Measurements from ENCODE around the gene KIF5A.

The KIF5A gene

DNA sequence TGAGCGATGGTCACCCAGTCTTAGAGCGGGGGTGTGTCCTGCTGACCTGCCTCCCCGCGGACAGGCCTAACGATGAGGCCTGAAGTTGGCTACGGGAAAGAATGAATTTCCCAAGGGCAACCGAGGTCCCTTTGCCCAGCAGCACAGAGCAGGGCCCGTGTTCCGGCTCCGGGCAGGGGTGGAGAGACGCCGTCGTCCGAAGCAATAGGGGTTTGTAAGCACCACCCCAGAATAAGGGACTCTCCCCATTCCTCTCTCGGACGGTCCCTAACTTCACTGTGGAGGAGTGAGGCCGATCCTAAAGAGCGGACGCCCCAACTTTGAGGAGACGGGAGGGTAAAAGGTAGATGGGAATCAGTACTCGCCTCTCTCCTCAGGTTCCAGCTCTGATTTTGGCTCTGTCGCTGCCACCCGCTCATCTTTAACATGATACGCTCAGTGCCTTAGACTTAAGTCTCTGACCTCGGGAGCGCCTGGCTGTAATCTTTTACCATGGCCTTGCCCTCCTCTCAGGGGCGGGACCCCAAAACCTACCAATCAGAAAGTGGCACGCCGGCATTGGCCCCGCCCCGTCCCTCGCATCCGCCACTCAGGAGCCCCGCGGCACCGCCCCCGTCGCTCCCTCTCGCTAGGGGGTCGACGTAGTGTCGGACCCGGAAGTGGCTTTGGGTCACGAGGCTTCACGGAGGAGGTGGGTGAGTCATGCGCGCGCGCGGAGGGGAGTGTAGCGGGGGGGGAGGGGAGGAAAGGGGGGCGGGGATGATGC, 29.6 kb upstream of the KIF5A start, which contains the start of gene DDIT3:
DDIT3 (minus strand) TSS at position 462 of the 766 bp plus-strand sequence. CDS start 3,108 bp downstream, outside the sequence.
- DNase-seq, result peak; percentile 100

DNA sequence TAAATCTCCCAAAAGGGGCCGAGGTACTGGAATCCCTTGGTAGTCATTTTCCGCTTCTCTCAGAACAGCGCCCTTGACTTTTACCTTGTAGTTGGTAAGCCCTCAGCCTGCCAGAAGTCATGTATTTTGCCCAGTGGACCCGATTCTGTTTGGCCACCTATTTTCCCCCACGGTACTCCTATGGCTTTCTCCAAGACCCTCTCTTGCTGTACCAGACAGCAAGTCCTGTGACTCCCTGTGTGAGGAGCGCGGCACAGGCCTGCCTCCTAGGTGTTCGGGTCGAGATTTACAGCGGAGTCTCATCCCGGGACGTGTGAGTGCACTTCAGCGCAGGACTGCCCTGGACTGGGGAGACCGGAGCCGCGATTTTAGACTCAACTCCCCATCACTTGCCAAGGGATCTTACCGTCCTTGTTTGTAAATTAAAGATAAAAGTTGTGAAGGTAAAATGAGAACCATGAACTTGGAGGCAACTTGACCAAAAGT, 28.3 kb upstream of the KIF5A start:
- no peak for DNase-seq

GRCh38 chr12:57522011-57522886, 27.6 kb upstream of the KIF5A start, which contains the start of gene MBD6:
TSS of gene MBD6 (plus strand) at chr12:57522824. CDS start at chr12:57524304, 1,480 bp downstream.
- peak; percentile 92 for DNase-seq

DNA sequence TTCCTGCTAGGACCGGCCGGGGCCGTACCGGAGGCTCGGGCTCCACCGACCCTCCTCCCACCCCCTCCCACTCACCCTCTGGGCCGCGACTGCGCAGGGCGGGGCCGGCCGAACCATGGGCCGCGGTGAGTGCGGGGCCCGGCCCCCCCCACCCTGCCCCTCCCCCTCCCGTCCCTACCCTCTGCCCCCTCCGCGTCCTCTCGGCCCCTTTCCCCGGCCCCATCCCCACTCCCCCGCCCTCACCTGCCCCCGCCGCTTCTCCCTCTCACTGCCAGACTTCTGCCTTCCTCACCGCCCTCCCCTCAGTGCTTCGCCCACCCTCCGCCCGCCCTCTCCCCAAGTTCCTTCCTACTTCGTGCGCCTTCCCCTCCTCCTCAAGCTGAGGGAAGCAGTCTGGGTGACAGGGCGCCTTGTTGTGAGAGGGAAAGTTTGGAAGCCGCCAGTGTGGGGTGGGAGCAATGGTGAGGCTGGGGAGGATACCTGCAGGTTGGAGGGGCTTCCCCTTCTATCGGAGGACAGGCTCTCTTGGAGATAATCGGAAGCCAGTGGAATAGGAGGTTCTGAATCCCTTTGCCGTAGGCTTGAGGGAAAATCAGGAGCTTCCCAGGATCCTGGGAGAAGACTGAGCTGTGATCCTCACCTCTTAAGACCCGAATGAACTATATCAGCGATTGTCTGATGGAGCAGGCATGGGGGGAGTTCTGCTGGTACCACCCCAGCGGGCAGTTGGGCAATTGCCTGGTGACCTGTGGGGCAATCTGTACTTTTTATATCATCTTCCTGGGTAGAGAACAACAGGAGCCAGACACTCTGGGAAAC, 26.7 kb upstream of the KIF5A start:
- DNase-seq, result peak; percentile 43

DNA sequence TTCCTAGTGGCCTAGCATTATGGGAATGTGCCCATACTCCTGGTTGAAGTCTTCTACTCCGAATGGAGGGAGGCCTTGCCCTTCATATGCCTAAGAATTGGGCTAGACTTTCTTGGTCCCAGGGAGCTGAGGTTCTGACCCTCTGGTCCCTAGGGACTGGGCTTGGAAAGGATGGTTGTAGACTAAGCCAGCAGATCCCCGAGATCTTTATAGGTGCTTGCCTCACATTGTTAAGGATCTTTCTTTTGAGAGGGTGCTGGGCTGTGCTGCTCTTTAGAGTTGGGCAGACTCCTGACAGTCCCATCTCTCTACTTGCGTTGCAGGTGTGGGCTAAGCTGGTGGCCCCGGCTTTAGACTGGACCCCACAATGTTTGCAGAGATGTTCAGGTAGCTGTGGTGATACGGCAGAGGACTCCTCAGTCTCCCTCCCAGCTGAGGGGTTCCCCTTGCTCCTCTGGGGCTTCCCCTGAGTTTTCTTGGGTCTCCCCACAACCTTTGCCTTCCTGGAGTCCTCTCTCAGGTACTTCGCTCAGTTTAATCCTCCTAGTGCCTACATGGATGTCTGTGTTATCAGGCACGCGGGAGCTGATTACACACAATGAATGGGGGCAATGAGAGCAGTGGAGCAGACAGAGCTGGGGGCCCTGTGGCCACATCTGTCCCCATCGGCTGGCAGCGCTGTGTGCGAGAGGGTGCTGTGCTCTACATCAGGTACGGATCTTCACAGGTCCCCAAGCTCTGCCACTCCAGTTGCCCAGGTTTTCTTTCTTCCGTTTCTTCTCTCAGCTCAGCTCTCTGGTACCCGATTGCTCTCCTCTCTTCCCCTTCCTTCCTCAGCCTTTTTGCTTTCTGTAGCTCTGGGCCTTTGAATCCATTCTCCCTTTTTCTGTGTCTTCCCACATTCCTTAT, 25.9 kb upstream of the KIF5A start:
- no peak for DNase-seq

GRCh38 chr12:57524814-57525614, 24.8 kb upstream of the KIF5A start:
- no peak for DNase-seq

- no peak for DNase-seq
Observed at GRCh38 chr12:57525615-57526383, 24.0 kb upstream of the KIF5A start.

GRCh38 chr12:57526477-57527126, 23.2 kb upstream of the KIF5A start:
- DNase-seq, result no peak

DNA sequence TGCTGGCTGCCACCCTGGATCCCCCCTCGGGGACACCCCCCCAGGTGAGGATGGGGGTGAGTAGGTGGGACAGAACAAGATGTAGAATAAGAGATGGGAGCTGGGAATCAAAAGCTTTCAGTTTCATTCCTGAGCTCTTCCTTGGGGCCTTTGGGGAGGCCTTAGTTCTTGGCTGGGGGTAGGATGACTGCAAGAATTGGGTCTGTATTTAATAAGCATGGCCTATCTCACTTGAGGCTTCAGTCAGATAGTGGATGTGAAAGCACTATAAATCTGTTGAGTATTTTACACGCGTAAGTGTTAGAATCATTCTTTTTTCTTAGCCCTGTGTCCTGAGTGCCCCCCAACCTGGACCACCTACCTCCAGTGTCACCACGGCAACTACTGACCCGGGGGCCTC, 22.7 kb upstream of the KIF5A start:
- no peak for DNase-seq

DNA sequence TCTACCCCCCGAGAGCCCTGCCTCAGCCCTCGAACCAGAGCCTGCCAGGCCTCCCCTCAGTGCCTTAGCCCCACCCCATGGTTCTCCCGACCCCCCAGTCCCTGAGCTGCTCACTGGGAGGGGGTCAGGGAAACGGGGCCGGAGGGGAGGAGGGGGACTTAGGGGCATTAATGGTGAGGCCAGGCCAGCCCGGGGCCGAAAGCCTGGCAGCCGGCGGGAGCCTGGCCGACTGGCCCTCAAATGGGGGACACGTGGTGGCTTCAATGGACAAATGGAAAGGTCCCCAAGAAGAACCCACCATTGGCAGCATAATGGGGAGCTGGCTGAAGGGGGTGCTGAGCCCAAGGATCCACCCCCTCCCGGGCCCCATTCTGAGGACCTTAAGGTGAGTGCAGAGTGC, 21.7 kb upstream of the KIF5A start:
- no peak for DNase-seq

DNA sequence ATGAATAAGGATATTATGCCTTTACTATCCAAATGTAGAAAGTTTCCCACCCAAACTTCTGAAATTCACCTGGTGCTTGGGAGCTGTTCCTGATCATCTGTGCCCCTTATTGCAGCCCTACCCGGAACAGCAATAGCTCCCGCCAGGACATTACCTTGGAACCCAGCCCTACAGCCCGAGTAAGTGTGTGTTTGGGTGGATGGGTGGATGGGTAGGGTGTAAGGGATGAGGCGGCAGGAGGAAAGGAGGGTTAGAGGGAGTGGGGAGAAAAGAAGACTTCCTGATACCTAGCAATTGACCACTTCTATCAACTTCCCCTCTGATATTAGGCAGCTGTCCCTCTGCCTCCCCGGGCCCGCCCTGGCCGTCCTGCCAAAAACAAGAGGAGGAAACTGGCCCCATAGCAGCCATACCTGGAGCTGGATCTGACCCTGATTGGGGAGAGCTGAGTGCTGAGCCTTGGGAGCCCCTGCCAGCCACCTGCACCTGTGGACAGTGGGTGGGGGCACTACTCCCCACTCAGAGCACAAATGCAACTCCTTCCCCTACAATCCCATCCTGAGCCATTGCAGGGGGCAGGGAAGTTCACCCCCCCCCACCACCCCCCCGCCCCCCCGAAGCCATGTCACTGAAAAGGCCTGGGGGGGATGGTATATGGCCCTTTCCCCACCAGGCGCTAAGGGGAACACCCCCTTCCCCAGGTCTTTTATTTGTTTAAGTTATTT, 20.9 kb upstream of the KIF5A start:
- no peak for DNase-seq

- DNase-seq, result no peak
Observed at GRCh38 chr12:57529831-57530230, 20.0 kb upstream of the KIF5A start.

- no peak for DNase-seq
Observed at GRCh38 chr12:57530396-57531142, 19.3 kb upstream of the KIF5A start.

DNA sequence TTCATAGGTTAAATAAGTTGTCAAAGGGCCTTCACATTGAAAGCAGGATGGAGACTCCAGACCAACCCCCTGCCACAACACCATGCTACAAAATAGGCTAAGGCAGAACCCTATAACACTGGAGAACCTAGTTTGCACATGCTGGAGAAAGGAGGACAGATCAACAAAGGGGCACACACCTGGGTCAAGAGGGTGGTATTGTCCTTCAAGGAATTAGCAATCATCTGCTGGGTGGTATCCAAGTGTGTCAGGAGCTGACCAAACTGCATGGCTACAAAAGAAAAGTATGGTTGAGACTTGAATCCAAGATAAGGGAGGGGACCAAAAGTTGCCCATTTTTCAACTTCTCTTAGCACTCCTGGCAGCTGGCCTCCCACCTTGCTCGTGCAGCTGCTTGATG, 18.0 kb upstream of the KIF5A start:
- no peak for DNase-seq

GRCh38 chr12:57533108-57533507, 16.7 kb upstream of the KIF5A start:
- DNase-seq, result no peak

- DNase-seq, result no peak
Observed at GRCh38 chr12:57534250-57534649, 15.6 kb upstream of the KIF5A start.

- DNase-seq, result no peak
Observed at GRCh38 chr12:57534991-57535543, 14.8 kb upstream of the KIF5A start.
